Vagina (tissue), 2 donors: Measurements from ENCODE around the gene YEATS4. TPM values are rescaled to one million over a fixed set of nuclear protein-coding genes. Genes with fewer than 3 reads are reported as not detected.

ENCODE experiments used
- DNase-seq, 2 donors: peaks; one replicate each; pipeline ENCODE4 v3.0.0-alpha.2; 2017; ENCODE audit errors: extremely low spot score in 2 of 2
- H3K27ac ChIP-seq: fragments of 200-600 bp; sonication (generic); one replicate; pipeline ENCODE4 v1.5.1; 2019
- H3K27me3 ChIP-seq: fragments of 200-600 bp; sonication (generic); one replicate; pipeline ENCODE4 v1.5.1; 2019
- H3K36me3 ChIP-seq, 2 donors: fragments of 200-600 bp; sonication (generic); one replicate each; pipeline ENCODE4 v1.5.1; 2017 to 2019
- H3K4me1 ChIP-seq: fragments of 200-600 bp; sonication (generic); one replicate; pipeline ENCODE4 v1.5.1; 2019
- H3K4me3 ChIP-seq, 2 donors: fragments of 200-600 bp; sonication (generic); 1 replicate in 1 of 2; 2 replicates in 1 of 2; pipeline ENCODE4 v1.5.1; 2016 to 2019
- H3K9me3 ChIP-seq: fragments of 200-600 bp; sonication (generic); one replicate; pipeline ENCODE4 v1.5.1; 2019
- CTCF ChIP-seq, 3 experiments: fragments of 450-650 bp in 2 of 3; fragments of 200-600 bp in 1 of 3; sonication (generic) in 1 of 3; IDR thresholded peaks; one replicate each; pipeline ENCODE4 v1.5.1; 2017 to 2019; ENCODE audit warnings: antibody characterized with exemption in 3 of 3, mild to moderate bottlenecking in 2 of 3, moderate library complexity in 2 of 3
- POLR2A ChIP-seq, 2 donors: fragments of 450-650 bp; IDR thresholded peaks; one replicate each; pipeline ENCODE4 v1.6.1; 2017; ENCODE audit warnings: antibody characterized with exemption in 2 of 2, mild to moderate bottlenecking in 2 of 2, moderate library complexity in 2 of 2
- POLR2AphosphoS5 ChIP-seq, 2 donors: sonication (generic); formaldehyde crosslinking; IDR thresholded peaks; one replicate each; pipeline ENCODE4 v1.9.0; 2017; ENCODE audit warnings: antibody characterized with exemption in 2 of 2, mild to moderate bottlenecking in 2 of 2, low read depth in 1 of 2; ENCODE audit not compliant: insufficient read depth in 1 of 2
- intact Hi-C: fragments of 100-400 bp; cut with DNase I; formaldehyde crosslinking; loops from one replicate; pipeline ENCODE4 v1.15.1; 2023
- total RNA-seq: library from RNA; depleted of rRNA; stranded (reverse); fragments of >200 nt; gene quantifications from one replicate; pipeline ENCODE4 v1.2.3, GENCODE V29; 2016

YEATS4 gene
- total RNA-seq, 1 donor from 2014 or later = 6.1 TPM

- no peaks in the 10 kb centered on the region for H3K4me1 ChIP-seq
- H3K36me3 ChIP-seq = no peaks in the 10 kb centered on the region
- H3K4me3 ChIP-seq = no peak overlapping the region
- H3K27ac ChIP-seq = no peak overlapping the region
- no peak for DNase-seq
- intact Hi-C loops = loop anchor here (5.0 kb wide), 1 partner anchor 335 kb away; no protein-coding TSS in a partner anchor
- H3K9me3 ChIP-seq = no peaks in the 10 kb centered on the region
- TF ChIP-seq CTCF (IDR thresholded peaks at IDR 0.05) = no peak
- TF ChIP-seq POLR2AphosphoS5 (IDR thresholded peaks at IDR 0.05; ENCODE audit: insufficient read depth in 1 of 2, low read depth in 1 of 2) = no peak
- no peak for TF ChIP-seq POLR2A (IDR thresholded peaks at IDR 0.05)
- H3K27me3 ChIP-seq = no peaks in the 10 kb centered on the region
Observed at GRCh38 chr12:69392179-69392928, 32.8 kb downstream of the YEATS4 start.

GRCh38 chr12:69396041-69396440 is 36.5 kb downstream of the YEATS4 start:
- no peaks in the 10 kb centered on the region for H3K9me3 ChIP-seq

GRCh38 chr12:69396963-69397362 is 37.4 kb downstream of the YEATS4 start:
- Histone ChIP-seq H3K9me3 (no peaks in the 10 kb centered on the region), H3K27ac (no peak overlapping the region), H3K4me1 (no peaks in the 10 kb centered on the region), H3K36me3 (no peaks in the 10 kb centered on the region), H3K4me3 (no peak overlapping the region), H3K27me3 (no peaks in the 10 kb centered on the region)
- no peak for TF ChIP-seq POLR2A (IDR thresholded peaks at IDR 0.05)
- TF ChIP-seq POLR2AphosphoS5 (IDR thresholded peaks at IDR 0.05; ENCODE audit: insufficient read depth in 1 of 2, low read depth in 1 of 2) = no peak
- TF ChIP-seq CTCF (IDR thresholded peaks at IDR 0.05) = no peak
- no peak for DNase-seq
- intact Hi-C loops = no loop called here

More at GRCh38 chr12:69396041-69396440, 36.5 kb downstream of the YEATS4 start:
- Histone ChIP-seq H3K4me3 (no peak overlapping the region), H3K27ac (no peak overlapping the region), H3K36me3 (no peaks in the 10 kb centered on the region), H3K27me3 (no peaks in the 10 kb centered on the region), H3K4me1 (no peaks in the 10 kb centered on the region)
- intact Hi-C loops = no loop called here
- no peak for DNase-seq
- TF ChIP-seq POLR2A (IDR thresholded peaks at IDR 0.05) (no peak), CTCF (IDR thresholded peaks at IDR 0.05) (no peak), POLR2AphosphoS5 (IDR thresholded peaks at IDR 0.05; ENCODE audit: insufficient read depth in 1 of 2, low read depth in 1 of 2) (no peak)

GRCh38 chr12:69397978-69398377 is 38.4 kb downstream of the YEATS4 start:
- H3K36me3 ChIP-seq = no peaks in the 10 kb centered on the region
- no peak for TF ChIP-seq CTCF (IDR thresholded peaks at IDR 0.05)
- no peak overlapping the region for H3K4me3 ChIP-seq
- DNase-seq = no peak
- intact Hi-C loops = no loop called here
- H3K4me1 ChIP-seq = no peaks in the 10 kb centered on the region
- no peaks in the 10 kb centered on the region for H3K27me3 ChIP-seq
- no peak overlapping the region for H3K27ac ChIP-seq
- no peaks in the 10 kb centered on the region for H3K9me3 ChIP-seq

GRCh38 chr12:69401940-69402339 is 42.4 kb downstream of the YEATS4 start:
- Histone ChIP-seq H3K4me3 (no peak overlapping the region), H3K9me3 (no peaks in the 10 kb centered on the region), H3K36me3 (no peaks in the 10 kb centered on the region), H3K4me1 (no peaks in the 10 kb centered on the region), H3K27ac (no peak overlapping the region), H3K27me3 (no peaks in the 10 kb centered on the region)
- intact Hi-C loops = no loop called here
- TF ChIP-seq POLR2AphosphoS5 (IDR thresholded peaks at IDR 0.05; ENCODE audit: insufficient read depth in 1 of 2, low read depth in 1 of 2) (no peak), CTCF (IDR thresholded peaks at IDR 0.05) (no peak), POLR2A (IDR thresholded peaks at IDR 0.05) (no peak)
- DNase-seq = no peak
